GM19099 (cell line): ENCODE data around the gene ARHGEF28.

Experiments
- POLR2A ChIP-seq: IDR thresholded peaks from 3 replicates; pipeline ENCODE4 v1.6.1; 2011; ENCODE audit warnings: low read depth; ENCODE audit not compliant: insufficient read length; ENCODE audit errors: extremely low read depth

The ARHGEF28 gene

DNA sequence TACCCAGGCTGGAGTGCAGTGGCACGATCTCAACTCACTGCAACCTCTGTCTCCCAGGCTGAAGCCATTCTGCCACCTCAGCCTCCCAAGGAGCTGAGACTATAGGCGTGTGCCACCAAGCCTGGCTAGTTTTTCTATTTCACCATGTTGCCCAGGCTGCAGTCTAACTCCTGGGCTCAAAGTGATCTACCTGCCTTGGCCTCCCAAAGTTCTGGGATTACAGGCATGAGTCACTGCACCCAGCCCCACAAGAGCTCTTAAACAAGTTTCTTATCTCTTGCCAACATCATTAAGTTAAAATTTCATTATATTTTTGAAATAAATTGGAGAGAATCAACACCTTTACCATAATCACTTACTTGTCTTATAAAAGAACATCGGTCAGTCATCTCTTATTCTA, 280.3 kb downstream of the ARHGEF28 start:
- TF ChIP-seq POLR2A: no peak

DNA sequence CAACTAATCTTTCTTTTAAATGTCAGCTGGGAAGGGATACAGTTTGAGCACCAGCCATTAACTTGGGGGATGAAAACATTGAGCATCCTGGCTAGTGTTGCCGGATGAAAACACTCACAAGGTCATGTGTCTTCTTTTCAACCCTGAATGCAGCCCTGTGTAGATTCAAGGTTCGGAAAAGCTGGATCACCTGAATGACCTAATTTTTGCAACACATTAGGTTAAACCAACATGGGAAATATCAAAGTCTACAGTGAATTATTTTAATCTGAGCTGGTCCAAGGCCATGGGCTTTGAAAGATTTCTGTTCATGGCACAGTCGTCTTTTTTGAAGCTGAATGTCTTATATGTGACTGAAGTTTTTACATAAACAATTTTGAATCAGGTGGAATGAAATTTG, 281.2 kb downstream of the ARHGEF28 start:
- no peak for TF ChIP-seq POLR2A

DNA sequence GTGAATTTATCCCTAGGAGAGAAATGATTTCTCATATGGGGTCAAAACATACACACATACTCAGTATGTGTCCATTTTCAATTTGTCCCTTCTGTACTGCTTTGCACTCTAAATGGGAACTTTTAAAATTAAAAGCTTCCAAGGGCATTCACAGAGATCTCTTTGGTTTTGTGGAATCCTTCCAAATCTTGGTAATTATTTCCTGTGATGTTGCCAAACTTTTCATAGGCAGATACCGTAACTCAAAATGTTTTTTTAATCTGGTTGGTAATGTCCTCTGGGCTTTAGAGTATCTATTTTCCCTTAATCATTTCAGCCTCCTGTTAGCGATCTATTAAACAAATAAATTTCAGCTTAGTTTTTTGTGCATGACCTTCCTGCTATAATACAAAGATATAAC, 282.4 kb downstream of the ARHGEF28 start:
- TF ChIP-seq POLR2A: no peak

DNA sequence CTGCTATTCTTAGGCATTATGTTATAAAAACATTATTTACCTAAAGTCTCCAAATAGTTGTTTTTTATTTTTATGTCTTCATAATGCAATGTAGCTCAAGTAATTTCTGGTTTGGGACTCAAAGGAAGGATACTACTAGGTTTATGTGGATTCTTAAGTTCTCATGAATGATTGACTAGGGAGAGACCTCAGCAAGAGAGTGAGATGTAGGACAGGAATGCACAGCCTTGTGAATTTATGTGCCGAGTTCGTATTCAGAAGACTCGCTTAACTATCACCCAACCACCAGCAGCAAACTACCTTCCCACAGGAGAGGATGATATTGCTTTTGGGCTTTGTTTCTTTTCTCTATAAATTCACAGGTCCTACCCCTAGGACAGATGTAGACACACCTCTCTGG, 282.9 kb downstream of the ARHGEF28 start:
- no peak for TF ChIP-seq POLR2A

DNA sequence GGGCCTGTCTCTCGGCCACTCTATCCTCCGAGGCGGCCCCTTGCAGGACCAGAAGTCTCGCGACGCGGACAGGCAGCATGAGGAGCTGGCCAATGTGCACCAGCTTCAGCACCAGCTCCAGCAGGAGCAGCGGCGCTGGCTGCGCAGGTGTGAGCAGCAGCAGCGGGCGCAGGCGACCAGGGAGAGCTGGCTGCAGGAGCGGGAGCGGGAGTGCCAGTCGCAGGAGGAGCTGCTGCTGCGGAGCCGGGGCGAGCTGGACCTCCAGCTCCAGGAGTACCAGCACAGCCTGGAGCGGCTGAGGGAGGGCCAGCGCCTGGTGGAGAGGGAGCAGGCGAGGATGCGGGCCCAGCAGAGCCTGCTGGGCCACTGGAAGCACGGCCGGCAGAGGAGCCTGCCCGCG, 283.5 kb downstream of the ARHGEF28 start:
- no peak for TF ChIP-seq POLR2A

DNA sequence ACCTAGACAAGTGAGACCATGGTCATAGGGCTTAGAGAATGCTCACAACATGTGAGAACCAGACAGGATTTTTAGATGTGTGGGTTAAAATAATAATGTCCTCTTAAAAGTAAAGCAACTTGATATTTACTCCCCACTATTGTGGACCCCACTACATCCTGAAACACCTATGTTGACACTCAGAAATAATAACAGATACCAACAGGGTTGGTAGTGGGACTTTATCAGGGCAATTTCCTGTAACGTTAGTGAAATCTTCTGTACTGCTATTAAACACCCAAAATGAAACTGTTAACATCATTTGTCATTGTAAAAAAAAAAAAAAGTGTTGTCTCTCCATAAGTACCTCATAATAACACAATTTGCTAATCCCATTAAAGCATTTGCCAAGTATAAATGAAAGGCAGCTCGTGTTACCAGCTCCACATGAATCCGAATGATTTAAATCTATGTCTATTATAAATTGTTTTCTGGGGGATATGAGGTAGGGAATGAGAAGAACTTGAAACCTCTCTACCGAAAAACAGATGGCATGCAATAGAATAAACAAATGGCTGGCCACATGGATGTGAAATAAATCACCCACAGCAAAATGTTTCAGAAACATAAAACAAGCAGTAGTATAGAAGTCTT, 285.9 kb downstream of the ARHGEF28 start:
- TF ChIP-seq POLR2A: no peak

DNA sequence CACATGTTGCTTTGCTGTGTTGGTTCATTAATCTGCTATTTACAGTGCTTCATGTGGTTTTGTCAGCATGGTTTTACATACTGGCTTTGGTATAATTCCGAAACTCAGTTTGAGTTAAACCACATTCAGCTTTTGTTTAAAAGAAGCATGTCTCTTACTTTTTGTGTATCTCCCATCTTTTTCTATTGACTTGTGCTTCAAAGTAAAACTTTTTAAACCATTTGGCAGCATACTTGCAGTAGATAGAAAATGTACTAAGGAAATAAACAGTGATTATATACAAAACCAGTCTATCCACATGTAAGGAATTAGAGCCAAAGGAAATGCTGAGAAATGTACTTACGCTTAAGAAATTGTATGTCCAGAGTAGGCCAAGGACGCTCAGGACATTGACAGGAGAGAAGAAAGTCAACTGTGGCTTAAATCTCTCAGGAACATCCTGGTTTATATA, 286.9 kb downstream of the ARHGEF28 start:
- no peak for TF ChIP-seq POLR2A

DNA sequence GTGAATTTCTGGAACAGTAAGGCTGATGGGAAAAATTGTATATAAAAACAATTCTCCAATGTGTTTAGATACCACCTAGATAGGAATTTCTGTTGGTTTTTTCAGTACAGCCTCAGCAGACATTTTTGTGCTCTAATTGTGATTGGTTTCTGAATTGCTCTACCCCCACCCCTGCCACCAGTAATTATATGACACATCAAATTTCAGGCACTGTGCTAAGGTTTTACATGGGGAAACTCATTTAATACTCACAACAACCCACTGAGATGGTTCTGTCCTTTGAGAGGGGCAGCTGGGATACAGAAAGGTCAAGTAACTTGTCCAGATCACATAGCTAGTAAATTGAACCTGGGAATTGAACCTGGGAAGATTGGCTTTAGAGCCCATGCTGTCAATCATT, 288.0 kb downstream of the ARHGEF28 start:
- no peak for TF ChIP-seq POLR2A

DNA sequence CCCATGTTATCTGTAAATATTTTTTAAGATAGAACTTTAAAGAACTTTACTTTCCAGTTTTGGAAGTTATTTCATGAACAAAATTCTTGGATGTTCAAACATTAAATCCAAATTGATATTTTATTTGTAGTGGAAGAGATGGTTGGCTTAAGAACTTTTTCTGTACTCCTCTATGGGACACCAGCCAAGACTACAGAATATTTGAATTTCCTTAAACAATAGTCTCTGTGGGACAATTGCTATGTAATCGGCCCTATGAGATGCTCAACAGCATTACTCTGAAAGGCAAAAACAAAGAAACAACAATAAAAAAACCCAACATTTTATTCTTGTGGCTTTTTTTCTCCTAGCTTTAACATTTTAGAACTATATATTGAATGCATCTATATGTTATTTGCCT, 289.3 kb downstream of the ARHGEF28 start:
- no peak for TF ChIP-seq POLR2A

DNA sequence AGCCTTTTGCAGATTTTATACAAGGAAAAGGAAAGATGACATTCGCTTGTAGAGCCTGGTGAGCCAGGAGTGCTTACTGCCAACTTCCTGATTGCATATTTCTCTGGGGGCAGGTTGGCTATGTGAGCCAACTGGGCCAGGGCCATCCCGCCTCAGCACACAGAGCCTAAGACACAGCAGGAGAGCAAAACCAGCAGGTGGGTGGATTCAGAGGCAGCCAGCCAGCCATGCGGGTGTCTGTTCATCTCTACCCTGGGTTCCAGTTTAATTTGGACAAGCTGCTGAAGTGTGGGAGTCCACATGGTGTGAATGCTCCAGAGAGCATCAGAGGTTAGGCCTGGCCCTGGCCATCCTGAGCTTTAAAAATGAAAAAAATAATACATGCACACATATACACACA, 291.4 kb downstream of the ARHGEF28 start:
- TF ChIP-seq POLR2A: no peak

DNA sequence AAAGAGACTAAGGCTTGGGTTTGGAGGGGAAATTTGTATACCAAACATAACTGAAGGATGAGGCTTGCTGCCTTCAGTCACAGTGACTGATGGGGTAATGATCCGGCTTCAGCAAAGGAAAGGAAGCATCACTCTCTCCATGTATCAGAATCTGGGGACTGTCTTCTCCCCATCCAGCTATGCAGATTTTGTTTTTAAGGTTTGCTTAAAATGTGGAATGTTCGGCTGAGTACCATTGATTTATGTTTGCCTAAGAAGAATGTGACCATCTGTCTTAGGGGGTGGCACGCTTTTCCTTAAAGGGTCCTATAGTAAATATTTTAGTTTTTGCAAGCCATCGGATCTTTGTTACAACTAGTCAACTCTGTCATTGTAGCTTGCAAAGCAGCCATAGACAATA, 291.9 kb downstream of the ARHGEF28 start:
- TF ChIP-seq POLR2A: no peak

DNA sequence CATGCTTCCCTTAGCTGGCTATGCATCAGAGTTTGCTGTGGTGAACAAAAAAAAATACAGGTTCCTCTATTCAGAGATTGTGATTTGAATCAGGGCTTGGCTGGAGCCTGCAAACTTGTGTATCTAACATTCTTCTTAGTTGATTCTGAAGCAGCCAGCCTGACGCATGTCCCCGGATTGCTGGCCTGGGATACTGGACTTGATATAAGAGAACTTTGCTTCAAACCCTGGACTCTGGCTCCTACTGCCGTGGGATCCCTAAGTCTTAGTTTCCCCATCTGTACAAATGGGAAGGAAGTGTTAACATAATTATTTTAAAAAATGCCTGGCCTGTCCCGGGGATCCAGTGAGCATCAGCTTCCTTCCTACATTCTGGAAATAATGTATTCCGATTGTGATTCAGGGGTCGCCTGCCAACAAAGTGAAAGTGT, 292.8 kb downstream of the ARHGEF28 start:
- TF ChIP-seq POLR2A: no peak

DNA sequence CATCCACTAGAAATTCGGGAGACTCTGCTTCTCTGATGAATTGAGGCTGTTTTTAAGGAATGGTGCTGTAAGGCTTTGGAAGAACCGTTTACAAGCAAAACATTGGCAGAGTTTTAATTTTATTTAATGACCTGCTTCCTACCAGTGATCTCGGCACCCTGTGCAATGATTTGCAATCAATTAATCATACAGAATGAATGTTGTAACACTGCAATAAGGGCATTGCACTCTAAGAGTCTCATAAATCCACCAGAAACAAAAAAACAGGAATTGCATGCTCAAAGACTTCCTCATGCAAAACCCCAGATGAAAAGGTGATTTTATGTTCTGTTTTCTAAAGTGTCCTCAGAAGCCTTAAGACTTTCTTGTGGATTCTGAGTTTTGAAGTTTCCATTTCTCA, 295.7 kb downstream of the ARHGEF28 start:
- TF ChIP-seq POLR2A: no peak

DNA sequence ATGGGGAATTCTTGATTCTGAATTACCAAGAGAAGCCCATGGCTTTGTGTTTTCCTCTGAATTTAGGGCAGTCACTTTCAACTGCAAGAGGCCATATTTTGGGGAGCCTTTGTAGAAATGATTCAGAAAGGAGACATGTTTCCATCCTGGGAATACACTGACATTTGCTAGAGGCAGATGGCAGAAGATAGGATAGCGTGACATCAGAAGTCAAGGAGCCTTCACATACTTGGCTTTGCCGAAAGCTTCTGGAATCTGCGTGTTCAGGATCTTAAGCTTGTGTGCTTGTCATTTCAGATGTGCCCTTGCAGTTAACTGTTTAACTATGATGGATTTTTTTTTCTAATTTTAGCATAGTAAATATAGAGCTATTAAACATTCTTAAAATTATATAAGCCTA, 296.2 kb downstream of the ARHGEF28 start:
- TF ChIP-seq POLR2A: no peak

DNA sequence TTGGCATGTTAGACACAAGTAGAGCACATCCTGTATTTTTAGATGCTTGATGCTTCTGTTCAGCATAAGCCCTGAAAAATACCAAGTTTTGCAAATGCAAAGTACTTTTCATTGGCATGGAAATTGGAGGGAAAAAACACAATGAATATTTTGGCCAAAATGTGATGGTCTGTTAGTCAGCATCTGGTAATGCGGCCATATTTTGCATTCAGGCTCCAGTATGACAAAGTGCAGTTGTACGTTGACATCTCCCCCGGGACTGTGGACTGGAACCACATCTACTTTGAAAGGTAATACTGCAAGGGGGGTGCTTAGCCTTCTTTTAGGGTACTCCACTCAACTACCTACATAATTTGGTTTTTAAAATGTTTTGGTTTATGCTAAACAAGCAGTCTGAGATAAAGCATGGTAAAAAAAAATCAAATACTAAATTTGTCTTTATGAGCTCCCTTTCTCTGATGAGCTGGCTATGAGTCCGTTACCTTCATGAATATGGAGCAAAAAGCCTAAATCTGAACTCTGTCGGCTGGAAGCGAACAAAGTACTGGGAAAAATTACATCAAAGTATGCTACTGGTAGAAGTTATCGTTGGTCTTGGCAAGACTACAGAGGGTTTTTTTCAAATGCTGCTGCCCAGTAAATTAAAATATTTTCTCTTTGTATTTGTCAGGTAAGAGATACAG, 297.0 kb downstream of the ARHGEF28 start:
- no peak for TF ChIP-seq POLR2A

DNA sequence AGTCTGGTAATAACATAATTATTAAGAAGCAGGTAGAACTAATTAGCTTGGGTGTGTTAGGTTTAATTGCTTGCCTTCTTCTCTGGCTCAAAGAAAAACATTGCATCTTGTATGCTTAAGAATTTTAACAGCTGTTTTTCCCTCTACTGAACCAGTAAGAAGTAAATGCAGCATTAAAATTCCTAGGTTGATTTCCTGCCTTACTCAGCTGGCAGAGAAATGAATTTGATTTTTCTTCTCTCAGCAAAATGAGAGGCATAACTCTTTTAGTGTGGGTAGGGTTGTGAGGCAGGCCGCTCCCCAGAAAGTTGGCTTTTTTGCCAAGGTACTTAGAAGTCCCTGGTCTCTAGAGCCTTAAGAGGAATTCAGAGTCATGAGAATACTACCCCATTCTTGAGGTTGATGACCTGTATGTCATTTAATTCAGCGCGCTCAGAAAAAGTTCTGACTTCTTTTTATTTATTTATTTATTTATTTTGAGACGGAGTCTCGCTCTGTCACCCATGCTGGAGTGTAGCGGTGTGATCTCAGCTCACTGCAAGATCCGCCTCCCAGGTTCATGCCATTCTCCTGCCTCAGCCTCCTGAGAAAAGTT, 302.6 kb downstream of the ARHGEF28 start:
- no peak for TF ChIP-seq POLR2A
